PC-9 (cell line): ENCODE results near the gene ALDH2.

Experiments used
- CTCF ChIP-seq: fragments of 200-600 bp; sonication (generic); conservative IDR thresholded peaks from 2 replicates; pipeline ENCODE4 v1.6.1; 2017; ENCODE audit warnings: mixed run types, antibody characterized with exemption, mild to moderate bottlenecking, moderate library complexity
- EZH2 ChIP-seq: fragments of 200-600 bp; sonication (generic); IDR thresholded peaks from 2 replicates; pipeline ENCODE4 v1.8.0; 2017; ENCODE audit warnings: antibody characterized with exemption, low read depth

- no peak for TF ChIP-seq CTCF
- TF ChIP-seq EZH2: no peak
Observed at GRCh38 chr12:111792155-111792855, 25.6 kb downstream of the ALDH2 start.
